Activated T-cell treated with anti-CD3 and anti-CD28 coated beads, Interleukin-2, amount 50 U/mL, for 4 hours (primary cell): Measurements from ENCODE around the gene BUD31. TPM values are rescaled to one million over a fixed set of nuclear protein-coding genes. Genes with fewer than 3 reads are reported as not detected.
"Not testable (repeated sequence)": the region's sequence is repeated elsewhere in the genome, so short reads cannot be mapped to it uniquely, and the experiment has no call there.

Experiments
- ATAC-seq, 2 donors: fragments of 200-7000 bp; cut with Tn5 transposase; one replicate each; pipeline ENCODE4 v1.10.0; 2021
- DNase-seq: peaks from one replicate; pipeline ENCODE4 v3.0.0-alpha.2; 2020
- H3K27me3 Mint-ChIP-seq: one replicate; pipeline ENCODE4 v1.8.0; 2021; ENCODE audit warnings: low read depth, mixed read lengths
- H3K36me3 Mint-ChIP-seq: one replicate; pipeline ENCODE4 v1.8.0; 2022; ENCODE audit warnings: mixed read lengths; ENCODE audit not compliant: insufficient read depth
- H3K4me1 Mint-ChIP-seq: one replicate; pipeline ENCODE4 v1.8.0; 2021; ENCODE audit warnings: low read depth, mixed read lengths
- H3K4me3 Mint-ChIP-seq: one replicate; pipeline ENCODE4 v1.8.0; 2021; ENCODE audit warnings: mild to moderate bottlenecking, moderate library complexity, mixed read lengths
- H3K9me3 Mint-ChIP-seq: one replicate; pipeline ENCODE4 v1.8.0; 2021; ENCODE audit warnings: mixed read lengths
- total RNA-seq, 3 donors: library from RNA; stranded (reverse); gene quantifications; one replicate each; pipeline ENCODE4 v1.2.1, GENCODE V29; 2021

BUD31 gene
- total RNA-seq, 3 donors from 2014 or later = 174 to 231 (median 178) TPM

GRCh38 chr7:99402854-99403253 is 5.9 kb upstream of the BUD31 start:
- no peak for ATAC-seq
- H3K4me3 Mint-ChIP-seq = no peak overlapping the region
- H3K4me1 Mint-ChIP-seq = peaks cover 31% of the 10 kb centered on the region
- peaks cover 30% of the 10 kb centered on the region for H3K36me3 Mint-ChIP-seq
- no peaks in the 10 kb centered on the region for H3K9me3 Mint-ChIP-seq
- no peaks in the 10 kb centered on the region for H3K27me3 Mint-ChIP-seq
- no peak for DNase-seq

- Mint-ChIP-seq H3K36me3 (peaks cover 27% of the 10 kb centered on the region), H3K9me3 (no peaks in the 10 kb centered on the region), H3K27me3 (no peaks in the 10 kb centered on the region), H3K4me3 (no peak overlapping the region), H3K4me1 (peaks cover 29% of the 10 kb centered on the region)
- ATAC-seq = no peak
- DNase-seq = no peak
Observed at GRCh38 chr7:99403764-99404163, 5.0 kb upstream of the BUD31 start.

GRCh38 chr7:99404235-99404976 is 4.4 kb upstream of the BUD31 start:
- H3K4me3 Mint-ChIP-seq = no peak overlapping the region
- H3K9me3 Mint-ChIP-seq = no peaks in the 10 kb centered on the region
- no peaks in the 10 kb centered on the region for H3K27me3 Mint-ChIP-seq
- peaks cover 28% of the 10 kb centered on the region for H3K4me1 Mint-ChIP-seq
- H3K36me3 Mint-ChIP-seq = peaks cover 27% of the 10 kb centered on the region
- DNase-seq (no peak), ATAC-seq (no peak)

GRCh38 chr7:99404977-99405320 is 3.8 kb upstream of the BUD31 start:
- Mint-ChIP-seq H3K27me3 (no peaks in the 10 kb centered on the region), H3K4me3 (no peak overlapping the region), H3K9me3 (no peaks in the 10 kb centered on the region), H3K36me3 (peaks cover 30% of the 10 kb centered on the region), H3K4me1 (peaks cover 31% of the 10 kb centered on the region)
- no peak for ATAC-seq
- DNase-seq = no peak

- Mint-ChIP-seq H3K4me1 (peaks cover 38% of the 10 kb centered on the region), H3K9me3 (no peaks in the 10 kb centered on the region), H3K4me3 (peak overlapping the region; percentile 100), H3K27me3 (no peaks in the 10 kb centered on the region), H3K36me3 (peaks cover 28% of the 10 kb centered on the region)
- no peak for ATAC-seq
- no peak for DNase-seq
Observed at GRCh38 chr7:99406557-99406956, 2.2 kb upstream of the BUD31 start.

- Mint-ChIP-seq H3K9me3 (no peaks in the 10 kb centered on the region), H3K4me3 (peak overlapping the region; percentile 100), H3K36me3 (peaks cover 34% of the 10 kb centered on the region), H3K4me1 (peaks cover 41% of the 10 kb centered on the region), H3K27me3 (no peaks in the 10 kb centered on the region)
- peak; percentile 33 to 41 for ATAC-seq
- DNase-seq = peak; percentile 39
Observed at GRCh38 chr7:99407872-99408378, 844 bp upstream of the BUD31 start.

GRCh38 chr7:99409192-99409572 is 413 bp downstream of the BUD31 start:
- H3K4me3 Mint-ChIP-seq = peak overlapping the region; percentile 100
- no peaks in the 10 kb centered on the region for H3K9me3 Mint-ChIP-seq
- H3K4me1 Mint-ChIP-seq = peaks cover 39% of the 10 kb centered on the region
- H3K36me3 Mint-ChIP-seq = peaks cover 27% of the 10 kb centered on the region
- no peak for DNase-seq
- peak; percentile 15 to 25 for ATAC-seq
- no peaks in the 10 kb centered on the region for H3K27me3 Mint-ChIP-seq

- ATAC-seq = no peak
- no peak for DNase-seq
- H3K27me3 Mint-ChIP-seq = no peaks in the 10 kb centered on the region
Observed at GRCh38 chr7:99409806-99410205, 1.0 kb downstream of the BUD31 start.

GRCh38 chr7:99410635-99411034 is 1.9 kb downstream of the BUD31 start:
- Mint-ChIP-seq H3K9me3 (no peaks in the 10 kb centered on the region), H3K27me3 (no peaks in the 10 kb centered on the region), H3K4me3 (peak overlapping the region; percentile 100), H3K4me1 (peaks cover 35% of the 10 kb centered on the region), H3K36me3 (peaks cover 32% of the 10 kb centered on the region)
- no peak for DNase-seq
- ATAC-seq = no peak

More at GRCh38 chr7:99409806-99410205, 1.0 kb downstream of the BUD31 start:
- peaks cover 36% of the 10 kb centered on the region for H3K4me1 Mint-ChIP-seq
- H3K36me3 Mint-ChIP-seq = peaks cover 27% of the 10 kb centered on the region
- H3K4me3 Mint-ChIP-seq = peak overlapping the region; percentile 100
- H3K9me3 Mint-ChIP-seq = no peaks in the 10 kb centered on the region

- not testable (repeated sequence) for H3K4me3 Mint-ChIP-seq, H3K9me3 Mint-ChIP-seq, ATAC-seq, DNase-seq, H3K27me3 Mint-ChIP-seq
- peaks cover 60% of the 10 kb centered on the region for H3K36me3 Mint-ChIP-seq
- peaks cover 16% of the 10 kb centered on the region for H3K4me1 Mint-ChIP-seq
Observed at GRCh38 chr7:99415513-99416127, 6.9 kb downstream of the BUD31 start.

GRCh38 chr7:99418260-99418659 is 9.5 kb downstream of the BUD31 start:
- DNase-seq (no peak), ATAC-seq (no peak)
- peaks cover 45% of the 10 kb centered on the region for H3K36me3 Mint-ChIP-seq
- no peak overlapping the region for H3K4me3 Mint-ChIP-seq
- H3K9me3 Mint-ChIP-seq = no peaks in the 10 kb centered on the region
- H3K27me3 Mint-ChIP-seq = no peaks in the 10 kb centered on the region
- peaks cover 7% of the 10 kb centered on the region for H3K4me1 Mint-ChIP-seq

- H3K36me3 Mint-ChIP-seq = peaks cover 44% of the 10 kb centered on the region
Observed at GRCh38 chr7:99419323-99420021, 10.7 kb downstream of the BUD31 start.

GRCh38 chr7:99420213-99420612 is 11.4 kb downstream of the BUD31 start:
- no peak overlapping the region for H3K4me3 Mint-ChIP-seq
- no peaks in the 10 kb centered on the region for H3K9me3 Mint-ChIP-seq
- peaks cover 4% of the 10 kb centered on the region for H3K4me1 Mint-ChIP-seq
- no peak for DNase-seq
- H3K27me3 Mint-ChIP-seq = no peaks in the 10 kb centered on the region
- peaks cover 38% of the 10 kb centered on the region for H3K36me3 Mint-ChIP-seq
- ATAC-seq = no peak

More at GRCh38 chr7:99419323-99420021, 10.7 kb downstream of the BUD31 start:
- Mint-ChIP-seq H3K9me3 (no peaks in the 10 kb centered on the region), H3K27me3 (no peaks in the 10 kb centered on the region), H3K4me3 (no peak overlapping the region), H3K4me1 (peaks cover 7% of the 10 kb centered on the region)
- DNase-seq (no peak), ATAC-seq (peak in 1 of 2 donors; percentile 13)

GRCh38 chr7:99420986-99421385 is 12.2 kb downstream of the BUD31 start:
- Mint-ChIP-seq H3K27me3 (no peaks in the 10 kb centered on the region), H3K9me3 (no peaks in the 10 kb centered on the region)

More at GRCh38 chr7:99420986-99421385, 12.2 kb downstream of the BUD31 start:
- H3K36me3 Mint-ChIP-seq = peaks cover 35% of the 10 kb centered on the region
- H3K4me3 Mint-ChIP-seq = no peak overlapping the region
- peaks cover 3% of the 10 kb centered on the region for H3K4me1 Mint-ChIP-seq
- ATAC-seq = no peak
- DNase-seq = no peak
